ENCODE measurements around the gene HSPA4.

HSPA4 gene

GRCh38 chr5:133106761-133107572 lies 55.2 kb downstream of the HSPA4 start:
- no peak for FAIRE-seq

- no peak for FAIRE-seq
Measured at GRCh38 chr5:133108481-133108921, 56.7 kb downstream of the HSPA4 start.

- FAIRE-seq, result no peak
Measured at GRCh38 chr5:133109655-133110483, 58.1 kb downstream of the HSPA4 start.

- FAIRE-seq, result no peak
Measured at GRCh38 chr5:133110709-133111108, 58.9 kb downstream of the HSPA4 start.

GRCh38 chr5:133111299-133111698 lies 59.5 kb downstream of the HSPA4 start:
- peak; percentile 47 for FAIRE-seq

GRCh38 chr5:133112026-133112660 lies 60.3 kb downstream of the HSPA4 start:
- no peak for FAIRE-seq

GRCh38 chr5:133113331-133114061 lies 61.7 kb downstream of the HSPA4 start:
- no peak for FAIRE-seq

- FAIRE-seq, result no peak
Measured at GRCh38 chr5:133114166-133114932, 62.5 kb downstream of the HSPA4 start.

- no peak for FAIRE-seq
Measured at GRCh38 chr5:133114933-133115310, 63.1 kb downstream of the HSPA4 start.

GRCh38 chr5:133116601-133117000 lies 64.8 kb downstream of the HSPA4 start:
- no peak for FAIRE-seq

- FAIRE-seq, result no peak
Measured at GRCh38 chr5:133117166-133117911, 65.5 kb downstream of the HSPA4 start.

GRCh38 chr5:133117912-133118445 lies 66.2 kb downstream of the HSPA4 start:
- FAIRE-seq, result no peak

GRCh38 chr5:133118741-133119140 lies 66.9 kb downstream of the HSPA4 start:
- no peak for FAIRE-seq

GRCh38 chr5:133119233-133119711 lies 67.5 kb downstream of the HSPA4 start:
- FAIRE-seq, result no peak

- no peak for FAIRE-seq
Measured at GRCh38 chr5:133120156-133120750, 68.4 kb downstream of the HSPA4 start.

- FAIRE-seq, result no peak
Measured at GRCh38 chr5:133121080-133121479, 69.3 kb downstream of the HSPA4 start.

GRCh38 chr5:133121611-133122150 lies 69.9 kb downstream of the HSPA4 start:
- FAIRE-seq, result no peak

GRCh38 chr5:133122711-133123110 lies 70.9 kb downstream of the HSPA4 start:
- FAIRE-seq, result no peak

- no peak for FAIRE-seq
Measured at GRCh38 chr5:133123297-133123696, 71.5 kb downstream of the HSPA4 start.

- no peak for FAIRE-seq
Measured at GRCh38 chr5:133124891-133125290, 73.1 kb downstream of the HSPA4 start.
